ENCODE data around the gene PHAF1. TPM values are rescaled to one million over a fixed set of nuclear protein-coding genes. Genes with fewer than 3 reads are reported as not detected.

Gene PHAF1
- total and polyA plus RNA-seq, 2 of the 8 experiments (the other 6 are each of a cell fraction or from before 2014, with no cell fraction given) = 18.6 to 26.4 TPM

- Histone ChIP-seq H2BK120ac (replicated peaks; ENCODE audit: low read depth, low read length) (no peak overlapping the region), H3K79me2 (ENCODE audit: control insufficient read depth in 1 of 2, insufficient read depth in 2 of 2, low read length in 2 of 2) (peaks cover 0 to 2% of the 10 kb centered on the region in 2 experiments; a peak in 1 of 4 replicates), H3K23ac (ENCODE audit: insufficient read length) (no peak overlapping the region), H3K9ac (replicated peaks in 1 of 4; ENCODE audit: extremely low read depth in 1 of 4, low read depth in 3 of 4, low read length in 3 of 4) (no peak overlapping the region), H4K91ac (replicated peaks; ENCODE audit: insufficient read length, low read length) (no peak overlapping the region), H2BK5ac (ENCODE audit: low read depth, low read length) (no peak overlapping the region), H3K79me1 (ENCODE audit: low read depth, low read length) (no peaks in the 10 kb centered on the region), H3K14ac (ENCODE audit: insufficient read length) (no peak overlapping the region), H3K9me3 (ENCODE audit: insufficient read depth in 2 of 2, low read depth in 1 of 2, low read length in 1 of 2) (no peaks in the 10 kb centered on the region), H3K36me3 (ENCODE audit: control insufficient read depth in 2 of 4, insufficient read depth in 4 of 4, low read length in 3 of 4) (peaks cover 8 to 18% (median 13%) of the 10 kb centered on the region in 4 experiments; a peak in 7 of 8 replicates), H3K18ac (ENCODE audit: extremely low read depth, low read length) (no peak overlapping the region), H2BK20ac (ENCODE audit: low read length) (no peak overlapping the region), H2BK12ac (ENCODE audit: low read depth, low read length) (no peak overlapping the region), H2AK5ac (ENCODE audit: low read depth, low read length) (no peak overlapping the region), H3K4me1 (replicated peaks in 1 of 4; ENCODE audit: control insufficient read depth in 3 of 4, insufficient read depth in 4 of 4, low read length in 3 of 4) (no peaks in the 10 kb centered on the region), H4K8ac (ENCODE audit: extremely low read depth, insufficient read depth, low read length) (no peak overlapping the region), H3K27me3 (replicated peaks in 1 of 4; ENCODE audit: control insufficient read depth in 3 of 4, extremely low read depth in 1 of 4, insufficient read depth in 3 of 4, low read length in 3 of 4) (no peaks in the 10 kb centered on the region), H3K27ac (ENCODE audit: low read depth, low read length) (no peak overlapping the region), H3K56ac (replicated peaks; ENCODE audit: insufficient read length, low read depth, low read length) (no peak overlapping the region), H3K23me2 (ENCODE audit: low read depth, low read length) (no peaks in the 10 kb centered on the region), H3K4me3 (ENCODE audit: extremely low read depth in 1 of 4, insufficient read depth in 2 of 4, low read depth in 3 of 4, low read length in 4 of 4) (no peak overlapping the region), H4K20me1 (replicated peaks in 1 of 2; ENCODE audit: control insufficient read depth in 1 of 2, insufficient read depth in 2 of 2, low read length in 2 of 2) (peaks cover 0 to 2% of the 10 kb centered on the region in 2 experiments), H2AFZ (ENCODE audit: low read length) (no peak overlapping the region), H2BK15ac (ENCODE audit: low read length) (no peak overlapping the region), H4K5ac (ENCODE audit: insufficient read length, low read depth, low read length) (no peak overlapping the region), H3K4ac (replicated peaks; ENCODE audit: insufficient read length, low read depth, low read length) (no peak overlapping the region), H3K4me2 (ENCODE audit: insufficient read depth in 1 of 2, low read depth in 2 of 2, low read length in 2 of 2) (no peak overlapping the region)
- TF ChIP-seq SP2 (IDR thresholded peaks at IDR 0.05; ENCODE audit: low read length) = no peak
- TF ChIP-seq PHF8 (conservative IDR thresholded peaks at IDR 0.05; ENCODE audit: low read depth, low read length) = no peak
- no peak for TF ChIP-seq SIRT6 (IDR thresholded peaks at IDR 0.05; ENCODE audit: low read length)
- TF ChIP-seq NRF1 (IDR thresholded peaks at IDR 0.05; ENCODE audit: low read depth, low read length) = no peak
- TF ChIP-seq, protein P1, sequence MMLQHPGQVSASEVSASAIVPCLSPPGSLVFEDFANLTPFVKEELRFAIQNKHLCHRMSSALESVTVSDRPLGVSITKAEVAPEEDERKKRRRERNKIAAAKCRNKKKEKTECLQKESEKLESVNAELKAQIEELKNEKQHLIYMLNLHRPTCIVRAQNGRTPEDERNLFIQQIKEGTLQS (IDR thresholded peaks at IDR 0.05; ENCODE audit: insufficient read depth, low read depth, low read length) = no peak
- 93% methylated on average over 3 of the region's 3 CpGs; no CpG with 5 or more reads in 1 of the 2 experiments for WGBS, 2 experiments (ENCODE audit: extremely low coverage in 1 of 2, insufficient coverage in 1 of 2, insufficient read length in 1 of 2, insufficient replicate concordance in 2 of 2, low coverage in 1 of 2, low lambda C conversion rate in 2 of 2, missing lambda C conversion rate in 1 of 2)
- ChIA-PET CTCF (ENCODE audit: partially characterized antibody) (interaction anchor here (0.5 to 4.7 kb wide), 16 partner anchors 9 to 1147 kb away, joined by 3 to 26 read pairs (median 4); partner anchors contain the start of gene CES3), POLR2A (ENCODE audit: partially characterized antibody) (no interaction called here)
- DNase-seq (ENCODE audit: low read depth in 1 of 2, low spot score in 2 of 2) (no peak), FAIRE-seq (no peak)
These were observed 19.7 kb downstream of the PHAF1 start for GRCh38 chr16:67129422-67129821.

Measured in H1 (cell line).